Measurements from ENCODE around the gene GNAQ. TPM values are rescaled to one million over a fixed set of nuclear protein-coding genes. Genes with fewer than 3 reads are reported as not detected.

Gene GNAQ
- polyA plus RNA-seq, 3 donors = 8.3 to 51.0 (median 9.6) TPM

DNA sequence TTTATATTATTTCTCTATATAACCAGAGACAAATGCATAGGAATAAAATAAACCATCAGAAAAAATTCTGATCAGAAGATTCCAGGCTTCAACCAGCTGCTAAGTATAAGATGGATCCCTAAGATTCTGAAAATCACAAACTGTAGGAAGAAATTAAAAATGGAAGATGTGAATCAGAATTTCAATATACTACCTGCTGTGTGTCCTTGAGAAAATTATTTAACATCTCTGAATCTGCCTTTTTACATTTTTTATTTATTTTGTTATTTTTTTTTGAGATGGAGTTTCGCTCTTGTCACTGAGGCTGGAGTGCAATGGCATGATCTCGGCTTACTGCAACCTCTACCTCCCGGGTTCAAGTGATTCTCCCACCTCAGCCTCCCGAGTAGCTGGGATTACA lies 187.2 kb downstream of the GNAQ start:
- no CpG with 5 or more reads among the region's 4 CpGs for WGBS (ENCODE audit: insufficient coverage)
- Histone ChIP-seq H3K9me3 (replicated peaks in 1 of 2; ENCODE audit: control insufficient read depth in 1 of 2, insufficient read depth in 1 of 2, low read length in 2 of 2) (no peaks in the 10 kb centered on the region), H2AFZ (ENCODE audit: insufficient read depth, low read depth, low read length, poor library complexity, severe bottlenecking) (no peak overlapping the region), H3K4me3 (replicated peaks in 1 of 3; ENCODE audit: low read depth in 2 of 3, low read length in 3 of 3) (no peak overlapping the region), H3K4me1 (ENCODE audit: control insufficient read depth in 1 of 2, insufficient read depth in 2 of 2, low read length in 2 of 2) (peaks cover 26 to 53% of the 10 kb centered on the region in 2 donors), H3K4me2 (replicated peaks; ENCODE audit: extremely low read depth, low read length, poor library complexity, severe bottlenecking) (no peak overlapping the region), H3K79me2 (ENCODE audit: insufficient read depth, low read length) (peaks cover 97% of the 10 kb centered on the region), H4K20me1 (ENCODE audit: insufficient read depth, low read length) (peaks cover 100% of the 10 kb centered on the region), H3K9ac (ENCODE audit: insufficient read depth, low read length, poor library complexity, severe bottlenecking) (no peak overlapping the region), H3K27ac (ENCODE audit: low read depth in 1 of 2, low read length in 2 of 2) (no peak overlapping the region), H3K36me3 (replicated peaks in 1 of 2; ENCODE audit: control insufficient read depth in 1 of 2, insufficient read depth in 2 of 2, low read length in 2 of 2) (peaks cover 0 to 11% of the 10 kb centered on the region in 2 donors), H3K27me3 (ENCODE audit: control insufficient read depth in 2 of 2, insufficient read depth in 2 of 2, low read length in 2 of 2) (no peaks in the 10 kb centered on the region)
- Mint-ChIP-seq H3K36me3 (peaks cover 19 to 21% of the 10 kb centered on the region in 2 donors), H3K27ac (peak overlapping the region in 1 of 7 donors; percentile 16), H3K9me3 (no peaks in the 10 kb centered on the region), H3K27me3 (ENCODE audit: low read depth in 3 of 3) (peaks cover 0 to 2% (median 0%) of the 10 kb centered on the region in 3 donors), H3K4me3 (no peak overlapping the region), H3K4me1 (peaks cover 27% of the 10 kb centered on the region)
- DNase-seq = no peak
- intact Hi-C loops (cut with micrococcal nuclease) = loop anchor here in 1 of 2 donors (10.0 kb wide), 1 partner anchor 180 kb away; no protein-coding TSS in a partner anchor
- TF ChIP-seq, protein P1, sequence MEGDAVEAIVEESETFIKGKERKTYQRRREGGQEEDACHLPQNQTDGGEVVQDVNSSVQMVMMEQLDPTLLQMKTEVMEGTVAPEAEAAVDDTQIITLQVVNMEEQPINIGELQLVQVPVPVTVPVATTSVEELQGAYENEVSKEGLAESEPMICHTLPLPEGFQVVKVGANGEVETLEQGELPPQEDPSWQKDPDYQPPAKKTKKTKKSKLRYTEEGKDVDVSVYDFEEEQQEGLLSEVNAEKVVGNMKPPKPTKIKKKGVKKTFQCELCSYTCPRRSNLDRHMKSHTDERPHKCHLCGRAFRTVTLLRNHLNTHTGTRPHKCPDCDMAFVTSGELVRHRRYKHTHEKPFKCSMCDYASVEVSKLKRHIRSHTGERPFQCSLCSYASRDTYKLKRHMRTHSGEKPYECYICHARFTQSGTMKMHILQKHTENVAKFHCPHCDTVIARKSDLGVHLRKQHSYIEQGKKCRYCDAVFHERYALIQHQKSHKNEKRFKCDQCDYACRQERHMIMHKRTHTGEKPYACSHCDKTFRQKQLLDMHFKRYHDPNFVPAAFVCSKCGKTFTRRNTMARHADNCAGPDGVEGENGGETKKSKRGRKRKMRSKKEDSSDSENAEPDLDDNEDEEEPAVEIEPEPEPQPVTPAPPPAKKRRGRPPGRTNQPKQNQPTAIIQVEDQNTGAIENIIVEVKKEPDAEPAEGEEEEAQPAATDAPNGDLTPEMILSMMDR (IDR thresholded peaks at IDR 0.05) = no peak

DNA sequence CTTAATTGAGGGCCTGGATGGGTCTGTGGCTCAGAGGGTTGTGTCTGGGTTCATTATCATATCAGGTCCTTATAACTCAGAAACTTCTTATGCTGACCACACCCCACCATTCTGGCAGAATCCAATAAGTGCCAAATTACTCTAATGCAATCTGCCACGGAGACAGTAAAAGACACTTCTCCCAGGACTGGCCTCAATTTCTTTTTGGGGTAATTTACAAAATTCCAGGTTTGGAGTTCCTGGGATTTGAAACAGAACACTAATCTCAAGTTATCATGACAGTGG lies 187.8 kb downstream of the GNAQ start:
- no peaks in the 10 kb centered on the region for H3K9me3 Mint-ChIP-seq
- H3K4me3 Mint-ChIP-seq = no peak overlapping the region
- WGBS (ENCODE audit: insufficient coverage) = no CpG with 5 or more reads among the region's 1 CpG
- Histone ChIP-seq H4K20me1 (ENCODE audit: insufficient read depth, low read length) (peaks cover 100% of the 10 kb centered on the region), H3K79me2 (ENCODE audit: insufficient read depth, low read length) (peaks cover 97% of the 10 kb centered on the region), H3K9me3 (replicated peaks in 1 of 2; ENCODE audit: control insufficient read depth in 1 of 2, insufficient read depth in 1 of 2, low read length in 2 of 2) (no peaks in the 10 kb centered on the region), H3K27ac (ENCODE audit: low read depth in 1 of 2, low read length in 2 of 2) (no peak overlapping the region), H3K9ac (ENCODE audit: insufficient read depth, low read length, poor library complexity, severe bottlenecking) (no peak overlapping the region), H3K4me3 (replicated peaks in 1 of 3; ENCODE audit: low read depth in 2 of 3, low read length in 3 of 3) (no peak overlapping the region), H2AFZ (ENCODE audit: insufficient read depth, low read depth, low read length, poor library complexity, severe bottlenecking) (no peak overlapping the region), H3K36me3 (replicated peaks in 1 of 2; ENCODE audit: control insufficient read depth in 1 of 2, insufficient read depth in 2 of 2, low read length in 2 of 2) (peaks cover 0 to 11% of the 10 kb centered on the region in 2 donors), H3K4me2 (replicated peaks; ENCODE audit: extremely low read depth, low read length, poor library complexity, severe bottlenecking) (no peak overlapping the region), H3K27me3 (ENCODE audit: control insufficient read depth in 2 of 2, insufficient read depth in 2 of 2, low read length in 2 of 2) (no peaks in the 10 kb centered on the region), H3K4me1 (ENCODE audit: control insufficient read depth in 1 of 2, insufficient read depth in 2 of 2, low read length in 2 of 2) (peaks cover 20 to 47% of the 10 kb centered on the region in 2 donors)
- DNase-seq = no peak
- peak overlapping the region in 2 of 7 donors; percentile 13 to 51 for H3K27ac Mint-ChIP-seq
- intact Hi-C loops (cut with micrococcal nuclease) = loop anchor here in 1 of 2 donors (10.0 kb wide), 1 partner anchor 181 kb away; no protein-coding TSS in a partner anchor
- peaks cover 0 to 2% (median 0%) of the 10 kb centered on the region in 3 donors for H3K27me3 Mint-ChIP-seq (ENCODE audit: low read depth in 3 of 3)
- peaks cover 20 to 21% of the 10 kb centered on the region in 2 donors for H3K36me3 Mint-ChIP-seq
- H3K4me1 Mint-ChIP-seq = peaks cover 30% of the 10 kb centered on the region
- TF ChIP-seq, protein P1 (IDR thresholded peaks at IDR 0.05) = no peak

All from CD14-positive monocyte (primary cell).